Measurements from ENCODE around the gene PXT1. TPM values are rescaled to one million over a fixed set of nuclear protein-coding genes. Genes with fewer than 3 reads are reported as not detected.

The PXT1 gene
- polyA plus RNA-seq, 1 donor from 2014 or later: 0.24 TPM

DNA sequence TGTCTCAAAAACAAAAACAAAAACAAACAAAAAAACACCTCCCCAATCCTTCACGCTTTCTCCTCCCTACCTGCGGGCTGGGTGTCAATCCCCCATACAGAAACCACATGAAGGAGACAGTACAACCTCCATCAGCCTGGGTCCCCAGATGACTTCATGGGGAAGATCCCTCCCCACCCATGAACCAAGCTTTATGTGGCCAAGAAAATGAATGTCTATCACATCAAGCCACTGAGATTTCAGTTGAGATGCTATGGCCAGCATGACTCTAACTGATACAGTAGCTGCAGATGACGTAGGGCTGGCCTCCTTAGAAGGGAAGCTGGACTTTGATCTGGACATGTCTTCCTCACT lies 84.8 kb downstream of the PXT1 start:
- Histone ChIP-seq H3K4me3 (ENCODE audit: low read length) (no peak overlapping the region), H3K9ac (ENCODE audit: low read length) (no peak overlapping the region), H3K36me3 (ENCODE audit: insufficient read depth, low read length) (no peaks in the 10 kb centered on the region), H3K9me3 (ENCODE audit: low read length) (no peaks in the 10 kb centered on the region), H3K79me2 (replicated peaks; ENCODE audit: insufficient read depth, low read length) (no peaks in the 10 kb centered on the region), H3K4me2 (ENCODE audit: low read length) (no peak overlapping the region), H3F3A (ENCODE audit: insufficient read depth, low read length, poor library complexity, severe bottlenecking) (no peaks in the 10 kb centered on the region), H3K27ac (ENCODE audit: low read length) (no peak overlapping the region), H4K20me1 (ENCODE audit: insufficient read depth) (no peaks in the 10 kb centered on the region), H3K27me3 (ENCODE audit: insufficient read depth, low read depth, low read length) (no peaks in the 10 kb centered on the region), H2AFZ (ENCODE audit: low read depth, low read length) (no peak overlapping the region), H3K9me2 (ENCODE audit: insufficient read depth, low read length) (no peaks in the 10 kb centered on the region)
- TF ChIP-seq EP300 (conservative IDR thresholded peaks at IDR 0.05; ENCODE audit: poor library complexity, severe bottlenecking) (no peak), MXI1 (conservative IDR thresholded peaks at IDR 0.05; ENCODE audit: poor library complexity, severe bottlenecking) (no peak), POLR2AphosphoS5 (IDR thresholded peaks at IDR 0.05) (no peak), TAF1 (IDR thresholded peaks at IDR 0.05; ENCODE audit: low read depth) (no peak), EZH2 (IDR thresholded peaks at IDR 0.05; ENCODE audit: borderline replicate concordance, insufficient read depth, low read length, poor library complexity, severe bottlenecking) (no peak), RAD21 (conservative IDR thresholded peaks at IDR 0.05) (no peak), SMC3 (conservative IDR thresholded peaks at IDR 0.05; ENCODE audit: poor library complexity) (no peak)
- TF ChIP-seq, protein P1, sequence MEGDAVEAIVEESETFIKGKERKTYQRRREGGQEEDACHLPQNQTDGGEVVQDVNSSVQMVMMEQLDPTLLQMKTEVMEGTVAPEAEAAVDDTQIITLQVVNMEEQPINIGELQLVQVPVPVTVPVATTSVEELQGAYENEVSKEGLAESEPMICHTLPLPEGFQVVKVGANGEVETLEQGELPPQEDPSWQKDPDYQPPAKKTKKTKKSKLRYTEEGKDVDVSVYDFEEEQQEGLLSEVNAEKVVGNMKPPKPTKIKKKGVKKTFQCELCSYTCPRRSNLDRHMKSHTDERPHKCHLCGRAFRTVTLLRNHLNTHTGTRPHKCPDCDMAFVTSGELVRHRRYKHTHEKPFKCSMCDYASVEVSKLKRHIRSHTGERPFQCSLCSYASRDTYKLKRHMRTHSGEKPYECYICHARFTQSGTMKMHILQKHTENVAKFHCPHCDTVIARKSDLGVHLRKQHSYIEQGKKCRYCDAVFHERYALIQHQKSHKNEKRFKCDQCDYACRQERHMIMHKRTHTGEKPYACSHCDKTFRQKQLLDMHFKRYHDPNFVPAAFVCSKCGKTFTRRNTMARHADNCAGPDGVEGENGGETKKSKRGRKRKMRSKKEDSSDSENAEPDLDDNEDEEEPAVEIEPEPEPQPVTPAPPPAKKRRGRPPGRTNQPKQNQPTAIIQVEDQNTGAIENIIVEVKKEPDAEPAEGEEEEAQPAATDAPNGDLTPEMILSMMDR (IDR thresholded peaks at IDR 0.05; ENCODE audit: poor library complexity, severe bottlenecking): no peak
- TF ChIP-seq, protein P2, sequence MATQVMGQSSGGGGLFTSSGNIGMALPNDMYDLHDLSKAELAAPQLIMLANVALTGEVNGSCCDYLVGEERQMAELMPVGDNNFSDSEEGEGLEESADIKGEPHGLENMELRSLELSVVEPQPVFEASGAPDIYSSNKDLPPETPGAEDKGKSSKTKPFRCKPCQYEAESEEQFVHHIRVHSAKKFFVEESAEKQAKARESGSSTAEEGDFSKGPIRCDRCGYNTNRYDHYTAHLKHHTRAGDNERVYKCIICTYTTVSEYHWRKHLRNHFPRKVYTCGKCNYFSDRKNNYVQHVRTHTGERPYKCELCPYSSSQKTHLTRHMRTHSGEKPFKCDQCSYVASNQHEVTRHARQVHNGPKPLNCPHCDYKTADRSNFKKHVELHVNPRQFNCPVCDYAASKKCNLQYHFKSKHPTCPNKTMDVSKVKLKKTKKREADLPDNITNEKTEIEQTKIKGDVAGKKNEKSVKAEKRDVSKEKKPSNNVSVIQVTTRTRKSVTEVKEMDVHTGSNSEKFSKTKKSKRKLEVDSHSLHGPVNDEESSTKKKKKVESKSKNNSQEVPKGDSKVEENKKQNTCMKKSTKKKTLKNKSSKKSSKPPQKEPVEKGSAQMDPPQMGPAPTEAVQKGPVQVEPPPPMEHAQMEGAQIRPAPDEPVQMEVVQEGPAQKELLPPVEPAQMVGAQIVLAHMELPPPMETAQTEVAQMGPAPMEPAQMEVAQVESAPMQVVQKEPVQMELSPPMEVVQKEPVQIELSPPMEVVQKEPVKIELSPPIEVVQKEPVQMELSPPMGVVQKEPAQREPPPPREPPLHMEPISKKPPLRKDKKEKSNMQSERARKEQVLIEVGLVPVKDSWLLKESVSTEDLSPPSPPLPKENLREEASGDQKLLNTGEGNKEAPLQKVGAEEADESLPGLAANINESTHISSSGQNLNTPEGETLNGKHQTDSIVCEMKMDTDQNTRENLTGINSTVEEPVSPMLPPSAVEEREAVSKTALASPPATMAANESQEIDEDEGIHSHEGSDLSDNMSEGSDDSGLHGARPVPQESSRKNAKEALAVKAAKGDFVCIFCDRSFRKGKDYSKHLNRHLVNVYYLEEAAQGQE (IDR thresholded peaks at IDR 0.05; ENCODE audit: borderline replicate concordance): no peak

DNA sequence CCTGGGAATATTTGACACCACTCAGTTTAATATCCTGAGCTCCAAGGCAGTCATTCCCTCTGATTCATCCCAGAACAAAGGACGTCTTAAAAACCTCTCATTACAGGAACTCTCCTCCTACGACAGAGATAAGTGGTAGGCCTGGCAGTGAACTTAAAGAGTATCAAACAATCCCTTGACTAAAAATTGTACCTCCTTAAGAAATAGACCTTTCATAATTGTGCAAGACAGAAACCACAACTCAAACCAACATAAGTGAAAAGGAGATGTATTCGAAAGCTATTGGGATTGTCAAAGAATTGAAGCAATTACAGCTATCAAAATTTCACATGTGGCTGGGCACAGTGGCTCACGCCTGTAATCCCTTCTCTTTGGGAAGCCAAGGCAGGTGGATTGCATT lies 86.8 kb downstream of the PXT1 start:
- TF ChIP-seq TAF1 (IDR thresholded peaks at IDR 0.05; ENCODE audit: low read depth): no peak
- no peak for TF ChIP-seq RAD21 (conservative IDR thresholded peaks at IDR 0.05)
- TF ChIP-seq MXI1 (conservative IDR thresholded peaks at IDR 0.05; ENCODE audit: poor library complexity, severe bottlenecking): no peak
- no peak for TF ChIP-seq SMC3 (conservative IDR thresholded peaks at IDR 0.05; ENCODE audit: poor library complexity)
- TF ChIP-seq, protein P1 (IDR thresholded peaks at IDR 0.05; ENCODE audit: poor library complexity, severe bottlenecking): no peak
- no peak for TF ChIP-seq EP300 (conservative IDR thresholded peaks at IDR 0.05; ENCODE audit: poor library complexity, severe bottlenecking)
- TF ChIP-seq, protein P2 (IDR thresholded peaks at IDR 0.05; ENCODE audit: borderline replicate concordance): no peak
- TF ChIP-seq EZH2 (IDR thresholded peaks at IDR 0.05; ENCODE audit: borderline replicate concordance, insufficient read depth, low read length, poor library complexity, severe bottlenecking): no peak
- TF ChIP-seq POLR2AphosphoS5 (IDR thresholded peaks at IDR 0.05): no peak
- Histone ChIP-seq H3K4me3 (ENCODE audit: low read length) (no peak overlapping the region), H3K9me2 (ENCODE audit: insufficient read depth, low read length) (no peaks in the 10 kb centered on the region), H3K36me3 (ENCODE audit: insufficient read depth, low read length) (no peaks in the 10 kb centered on the region), H3K27ac (ENCODE audit: low read length) (no peak overlapping the region), H4K20me1 (ENCODE audit: insufficient read depth) (no peaks in the 10 kb centered on the region), H3F3A (ENCODE audit: insufficient read depth, low read length, poor library complexity, severe bottlenecking) (no peaks in the 10 kb centered on the region), H3K27me3 (ENCODE audit: insufficient read depth, low read depth, low read length) (no peaks in the 10 kb centered on the region), H3K9me3 (ENCODE audit: low read length) (no peaks in the 10 kb centered on the region), H3K9ac (ENCODE audit: low read length) (no peak overlapping the region), H3K79me2 (replicated peaks; ENCODE audit: insufficient read depth, low read length) (no peaks in the 10 kb centered on the region), H3K4me2 (ENCODE audit: low read length) (no peak overlapping the region), H2AFZ (ENCODE audit: low read depth, low read length) (no peak overlapping the region)
